AG04449 (cell line): ENCODE results near the gene ONECUT3.

ENCODE experiments used
- CTCF ChIA-PET: fragments of 350-600 bp; formaldehyde crosslinking; extraction: SDS; loops from one replicate; lab custom pipeline; 2021; ENCODE audit warnings: antibody characterized with exemption; lab: Yijun Ruan, JAX
- POLR2A ChIA-PET: fragments of 400-600, 350-600 bp; formaldehyde crosslinking; extraction: SDS; loops from one replicate; lab custom pipeline; 2020; ENCODE audit warnings: antibody characterized with exemption, inconsistent platforms; lab: Yijun Ruan, JAX
- DNase-seq: peaks from one replicate; pipeline ENCODE4 v3.0.0-alpha.2; 2010; ENCODE audit warnings: low read depth, low spot score
- H3K4me3 ChIP-seq: 2 replicates; pipeline ENCODE4 v1.5.1; 2011; ENCODE audit warnings: low read depth, mild to moderate bottlenecking, control low read depth, low read length
- TF ChIP-seq, protein P1 (sequence below): IDR thresholded peaks from one replicate; pipeline ENCODE4 v1.5.1; 2011; ENCODE audit warnings: mild to moderate bottlenecking, moderate library complexity, low read length, control low read depth, inconsistent platforms; ENCODE audit not compliant: insufficient read depth; ENCODE audit errors: missing control alignments

Gene ONECUT3

DNA sequence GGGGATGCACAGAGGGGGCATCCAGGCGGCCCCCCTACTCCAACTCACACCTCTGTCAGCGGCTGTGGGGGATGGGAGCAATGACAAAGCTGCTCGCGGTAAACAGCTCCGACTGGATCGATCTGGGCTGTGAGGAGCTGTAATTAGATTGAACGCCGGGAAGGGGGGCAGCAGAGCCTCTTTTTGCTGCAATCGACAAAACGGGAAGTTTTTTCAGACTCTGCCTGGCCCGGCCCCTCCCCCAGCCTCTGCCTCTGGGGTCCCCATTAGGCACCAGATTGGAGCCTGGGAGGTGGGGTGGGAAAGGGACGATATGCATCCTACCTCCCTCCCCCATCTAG lies 16.3 kb downstream of the ONECUT3 start:
- POLR2A ChIA-PET, result no interaction called here
- CTCF ChIA-PET, result interaction anchor here (1.3 to 5.1 kb wide), 4 partner anchors 9 to 97 kb away, joined by 4 to 41 read pairs (median 23); no protein-coding TSS in a partner anchor

DNA sequence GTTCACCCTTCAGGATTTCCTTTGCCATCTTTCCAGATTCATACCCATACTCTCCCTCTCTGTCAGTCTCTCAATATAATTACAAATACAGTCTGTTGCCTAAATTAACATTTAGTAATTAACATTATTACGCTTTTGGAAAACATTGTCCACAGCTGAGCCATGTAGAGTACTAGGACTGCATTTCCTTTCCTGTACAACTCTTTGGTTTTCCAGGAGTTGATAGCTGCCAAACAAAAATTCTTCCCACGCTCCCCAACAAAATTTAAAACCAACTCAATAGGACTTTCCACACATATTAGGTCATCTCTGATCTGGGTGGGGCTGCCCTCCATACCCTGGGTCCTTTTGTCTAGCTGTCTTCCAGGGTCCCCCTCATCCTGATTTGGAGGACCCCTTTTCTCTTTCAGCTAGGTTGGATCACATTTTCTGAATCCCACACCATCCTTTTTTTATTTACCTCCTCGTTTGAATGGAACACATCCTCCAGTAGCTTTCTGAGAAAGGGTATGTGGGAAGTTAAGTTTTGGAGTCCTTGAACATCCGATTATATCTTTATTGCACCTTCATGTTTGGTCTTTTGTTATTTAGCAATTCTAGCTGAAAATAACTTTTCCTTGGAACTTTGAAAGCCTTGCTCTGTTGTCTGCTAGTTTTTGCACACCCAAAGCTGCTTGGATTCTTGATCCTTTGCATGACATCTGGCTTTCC lies 17.7 kb downstream of the ONECUT3 start:
- DNase-seq, result no peak
- H3K4me3 ChIP-seq, result no peak overlapping the region
- POLR2A ChIA-PET, result no interaction called here
- TF ChIP-seq, protein P1, sequence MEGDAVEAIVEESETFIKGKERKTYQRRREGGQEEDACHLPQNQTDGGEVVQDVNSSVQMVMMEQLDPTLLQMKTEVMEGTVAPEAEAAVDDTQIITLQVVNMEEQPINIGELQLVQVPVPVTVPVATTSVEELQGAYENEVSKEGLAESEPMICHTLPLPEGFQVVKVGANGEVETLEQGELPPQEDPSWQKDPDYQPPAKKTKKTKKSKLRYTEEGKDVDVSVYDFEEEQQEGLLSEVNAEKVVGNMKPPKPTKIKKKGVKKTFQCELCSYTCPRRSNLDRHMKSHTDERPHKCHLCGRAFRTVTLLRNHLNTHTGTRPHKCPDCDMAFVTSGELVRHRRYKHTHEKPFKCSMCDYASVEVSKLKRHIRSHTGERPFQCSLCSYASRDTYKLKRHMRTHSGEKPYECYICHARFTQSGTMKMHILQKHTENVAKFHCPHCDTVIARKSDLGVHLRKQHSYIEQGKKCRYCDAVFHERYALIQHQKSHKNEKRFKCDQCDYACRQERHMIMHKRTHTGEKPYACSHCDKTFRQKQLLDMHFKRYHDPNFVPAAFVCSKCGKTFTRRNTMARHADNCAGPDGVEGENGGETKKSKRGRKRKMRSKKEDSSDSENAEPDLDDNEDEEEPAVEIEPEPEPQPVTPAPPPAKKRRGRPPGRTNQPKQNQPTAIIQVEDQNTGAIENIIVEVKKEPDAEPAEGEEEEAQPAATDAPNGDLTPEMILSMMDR, result no peak
- CTCF ChIA-PET, result interaction anchor here (1.0 to 5.1 kb wide), 15 partner anchors 8 to 225 kb away, joined by 3 to 41 read pairs (median 4); no protein-coding TSS in a partner anchor

More for the DNA sequence above, 16.3 kb downstream of the ONECUT3 start:
- TF ChIP-seq, protein P1, result no peak
- no peak for DNase-seq
- H3K4me3 ChIP-seq, result no peak overlapping the region

DNA sequence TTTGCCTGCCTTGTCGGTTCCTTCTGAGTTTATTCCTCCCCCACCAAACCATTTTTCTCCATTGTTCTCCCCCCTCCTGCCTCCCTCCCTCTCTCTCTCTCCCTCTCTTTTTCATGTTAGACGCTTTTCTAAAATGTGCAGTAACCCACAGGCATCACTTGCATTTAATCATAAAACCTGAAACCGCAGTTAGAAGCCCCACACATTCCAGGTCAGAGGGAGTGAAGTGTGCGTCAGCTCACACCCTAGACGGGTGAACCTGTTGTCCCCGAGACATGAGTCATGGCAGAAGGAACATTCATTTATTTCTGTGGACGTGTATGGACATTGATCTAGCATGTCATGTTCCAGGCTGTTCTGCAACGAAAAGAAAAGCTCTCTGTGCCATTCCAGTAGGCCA lies 19.9 kb downstream of the ONECUT3 start:
- POLR2A ChIA-PET, result interaction anchor here (0.7 kb wide), 1 partner anchor 351 kb away, joined by 3 read pairs; no protein-coding TSS in a partner anchor
- no peak for DNase-seq

DNA sequence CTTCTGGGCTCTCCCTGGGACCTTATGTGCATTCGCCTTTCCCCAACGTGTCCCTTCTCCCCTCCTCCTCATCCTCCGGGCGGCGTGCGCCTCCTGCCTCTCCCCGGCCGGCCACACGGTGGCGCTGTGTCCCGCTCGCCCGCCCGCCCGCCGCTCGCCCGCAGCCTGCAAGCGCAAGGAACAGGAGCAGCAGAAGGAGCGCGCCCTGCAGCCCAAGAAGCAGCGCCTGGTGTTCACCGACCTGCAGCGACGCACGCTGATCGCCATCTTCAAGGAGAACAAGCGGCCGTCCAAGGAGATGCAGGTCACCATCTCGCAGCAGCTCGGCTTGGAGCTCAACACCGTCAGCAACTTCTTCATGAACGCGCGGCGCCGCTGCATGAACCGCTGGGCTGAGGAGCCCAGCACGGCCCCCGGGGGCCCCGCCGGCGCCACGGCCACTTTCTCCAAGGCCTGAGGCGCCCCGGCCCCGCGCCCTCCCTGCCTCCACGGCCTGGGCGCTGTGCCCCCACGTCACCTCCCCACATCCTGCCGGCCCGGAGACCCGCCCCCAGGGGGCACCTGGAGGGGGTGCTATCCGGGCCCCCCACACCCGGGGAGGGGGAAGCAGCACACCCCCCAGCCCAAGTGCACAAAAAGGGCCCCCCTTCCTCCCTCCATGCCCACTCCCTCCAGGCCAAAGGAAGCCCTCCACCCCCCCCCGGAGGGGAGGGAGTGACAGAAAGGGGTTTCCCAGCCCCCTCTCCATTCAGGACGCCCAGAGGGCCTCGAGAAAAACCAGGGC lies 21.9 kb downstream of the ONECUT3 start:
- TF ChIP-seq, protein P1, result peak; percentile 49
- DNase-seq, result no peak
- ChIA-PET CTCF (interaction anchor here (1.8 to 2.5 kb wide), 2 partner anchors 103 to 105 kb away, joined by 3 to 9 read pairs; no protein-coding TSS in a partner anchor), POLR2A (no interaction called here)
- H3K4me3 ChIP-seq, result no peak overlapping the region

More for the DNA sequence above, 19.9 kb downstream of the ONECUT3 start:
- TF ChIP-seq, protein P1, result no peak
- CTCF ChIA-PET, result interaction anchor here (0.8 to 5.1 kb wide), 7 partner anchors 9 to 100 kb away, joined by 3 to 40 read pairs (median 4); no protein-coding TSS in a partner anchor
- no peak overlapping the region for H3K4me3 ChIP-seq

DNA sequence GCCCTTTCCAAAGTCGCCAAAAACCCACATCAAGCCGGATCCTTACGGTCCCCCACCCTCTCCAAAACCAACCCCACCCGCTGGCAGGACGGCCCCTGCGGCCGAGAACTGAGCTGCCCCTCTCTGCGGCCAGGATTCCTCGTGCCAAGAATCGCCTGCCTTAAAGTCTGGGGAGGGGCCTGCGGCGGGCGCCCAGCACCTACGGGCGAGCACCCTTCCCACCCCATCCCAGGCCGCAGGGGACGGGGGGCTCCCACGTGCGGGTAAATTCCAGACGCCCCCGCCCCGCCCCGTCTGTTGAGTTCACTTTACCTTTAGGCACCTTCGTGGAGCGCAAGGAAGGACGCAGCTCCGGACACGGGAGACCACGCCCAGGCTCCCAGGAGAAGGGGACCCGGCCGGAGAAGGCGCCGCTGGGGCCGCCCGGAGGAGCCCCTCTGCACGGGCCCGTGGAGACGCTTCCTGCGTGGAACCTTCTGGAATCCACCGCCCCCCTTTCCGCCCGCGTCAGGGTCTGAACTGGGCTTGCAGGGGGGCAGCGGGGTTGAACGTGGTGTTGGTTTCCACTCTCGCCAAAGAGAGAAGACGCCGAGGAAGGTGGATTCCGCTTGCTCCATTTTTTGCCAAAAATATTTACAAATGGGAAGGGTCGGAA lies 22.8 kb downstream of the ONECUT3 start:
- POLR2A ChIA-PET, result no interaction called here
- TF ChIP-seq, protein P1, result no peak

More for the DNA sequence above, 22.8 kb downstream of the ONECUT3 start:
- no peak overlapping the region for H3K4me3 ChIP-seq
- DNase-seq, result no peak
- CTCF ChIA-PET, result interaction anchor here (0.7 to 2.5 kb wide), 3 partner anchors 12 to 106 kb away, joined by 3 to 9 read pairs (median 3); no protein-coding TSS in a partner anchor
